KG1 (cell line): ENCODE results near the gene ABAT.
"Not testable (repeated sequence)": the region's sequence is repeated elsewhere in the genome, so short reads cannot be mapped to it uniquely, and the experiment has no call there.

ENCODE experiments used
- DNase-seq: peaks from one replicate; lab custom pipeline; 2025; lab: John Stamatoyannopoulos, UW

The ABAT gene

GRCh38 chr16:8682551-8683259 is 8.3 kb downstream of the ABAT start:
- no peak for DNase-seq

- no peak for DNase-seq
These were observed 9.2 kb downstream of the ABAT start for GRCh38 chr16:8683640-8684039.

GRCh38 chr16:8685617-8686016 is 11.2 kb downstream of the ABAT start:
- DNase-seq: no peak

GRCh38 chr16:8686031-8686621 is 11.7 kb downstream of the ABAT start:
- DNase-seq: no peak

- DNase-seq: no peak
These were observed 12.5 kb downstream of the ABAT start for GRCh38 chr16:8686879-8687278.

- DNase-seq: no peak
These were observed 15.3 kb downstream of the ABAT start for GRCh38 chr16:8689686-8690085.

- no peak for DNase-seq
These were observed 17.3 kb downstream of the ABAT start for GRCh38 chr16:8691728-8692127.

- DNase-seq: no peak
These were observed 20.6 kb downstream of the ABAT start for GRCh38 chr16:8694795-8695728.

- DNase-seq: no peak
These were observed 22.5 kb downstream of the ABAT start for GRCh38 chr16:8696880-8697279.

GRCh38 chr16:8697965-8698364 is 23.5 kb downstream of the ABAT start:
- no peak for DNase-seq

GRCh38 chr16:8703693-8704092 is 29.3 kb downstream of the ABAT start:
- no peak for DNase-seq

- DNase-seq: no peak
These were observed 29.7 kb downstream of the ABAT start for GRCh38 chr16:8704098-8704497.

- not testable (repeated sequence) for DNase-seq
These were observed 30.8 kb downstream of the ABAT start for GRCh38 chr16:8705100-8705822.

GRCh38 chr16:8708536-8708935 is 34.1 kb downstream of the ABAT start:
- no peak for DNase-seq

- DNase-seq: no peak
These were observed 38.4 kb downstream of the ABAT start for GRCh38 chr16:8712589-8713361.

- no peak for DNase-seq
These were observed 39.3 kb downstream of the ABAT start for GRCh38 chr16:8713635-8714172.

GRCh38 chr16:8714174-8714573 is 39.8 kb downstream of the ABAT start:
- no peak for DNase-seq

- no peak for DNase-seq
These were observed 40.4 kb downstream of the ABAT start for GRCh38 chr16:8714807-8715206.

- no peak for DNase-seq
These were observed 41.6 kb downstream of the ABAT start for GRCh38 chr16:8716052-8716451.

GRCh38 chr16:8716592-8716991 is 42.2 kb downstream of the ABAT start:
- no peak for DNase-seq

- DNase-seq: no peak
These were observed 43.1 kb downstream of the ABAT start for GRCh38 chr16:8717469-8717868.
